Mammary epithelial cell (primary cell): ENCODE data around the gene CMC4.

ENCODE experiments used
- CTCF ChIP-seq, 2 donors: IDR thresholded peaks in 1 of 2; conservative IDR thresholded peaks in 1 of 2; 2 replicates each; pipeline ENCODE4 v1.5.1; 2011 to 2012; ENCODE audit warnings: inconsistent platforms in 2 of 2, low read length in 2 of 2, mild to moderate bottlenecking in 2 of 2, control low read depth in 1 of 2, low read depth in 1 of 2; ENCODE audit not compliant: insufficient read depth in 1 of 2; ENCODE audit errors: extremely low read depth in 1 of 2
- EZH2 ChIP-seq: IDR thresholded peaks from 2 replicates; pipeline ENCODE4 v1.6.1; 2012; ENCODE audit warnings: low read length, inconsistent platforms, borderline replicate concordance

- TF ChIP-seq CTCF (conservative IDR thresholded peaks at IDR 0.05 in 1 of 2, IDR thresholded peaks at IDR 0.05 in 1 of 2; ENCODE audit: extremely low read depth in 1 of 2, insufficient read depth in 1 of 2, low read depth in 1 of 2, low read length in 2 of 2): no peak
- TF ChIP-seq EZH2: no peak
These were observed 44.0 kb downstream of the CMC4 start, which contains the start of gene FUNDC2 for GRCh38 chrX:155026727-155027508.
